Measurements from ENCODE around the gene ENHO. TPM values are rescaled to one million over a fixed set of nuclear protein-coding genes. Genes with fewer than 3 reads are reported as not detected.

The ENHO gene
- total RNA-seq, 1 donor from 2014 or later = 0.59 TPM

DNA sequence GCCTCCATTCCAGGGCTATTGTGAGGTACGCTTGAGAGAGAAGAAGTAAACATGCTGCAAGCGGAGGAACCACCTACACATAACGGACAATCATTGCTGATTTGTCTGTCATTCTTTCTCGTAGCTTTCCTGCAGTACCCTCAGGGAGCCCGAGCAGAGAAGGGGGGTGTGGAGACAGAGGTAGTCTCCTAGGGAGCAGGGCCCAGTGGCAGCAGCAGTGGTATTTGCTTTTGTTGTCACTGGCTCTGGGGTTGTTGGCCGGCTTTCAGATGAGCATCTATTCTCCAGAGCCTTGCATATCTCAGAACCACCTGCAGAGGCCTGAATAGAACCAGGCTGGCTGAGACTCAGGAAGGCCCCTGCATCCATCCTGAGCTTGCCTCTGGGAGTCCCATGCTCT, 19.9 kb downstream of the ENHO start:
- no peaks in the 10 kb centered on the region for H3K9me3 ChIP-seq
- TF ChIP-seq, protein P1, sequence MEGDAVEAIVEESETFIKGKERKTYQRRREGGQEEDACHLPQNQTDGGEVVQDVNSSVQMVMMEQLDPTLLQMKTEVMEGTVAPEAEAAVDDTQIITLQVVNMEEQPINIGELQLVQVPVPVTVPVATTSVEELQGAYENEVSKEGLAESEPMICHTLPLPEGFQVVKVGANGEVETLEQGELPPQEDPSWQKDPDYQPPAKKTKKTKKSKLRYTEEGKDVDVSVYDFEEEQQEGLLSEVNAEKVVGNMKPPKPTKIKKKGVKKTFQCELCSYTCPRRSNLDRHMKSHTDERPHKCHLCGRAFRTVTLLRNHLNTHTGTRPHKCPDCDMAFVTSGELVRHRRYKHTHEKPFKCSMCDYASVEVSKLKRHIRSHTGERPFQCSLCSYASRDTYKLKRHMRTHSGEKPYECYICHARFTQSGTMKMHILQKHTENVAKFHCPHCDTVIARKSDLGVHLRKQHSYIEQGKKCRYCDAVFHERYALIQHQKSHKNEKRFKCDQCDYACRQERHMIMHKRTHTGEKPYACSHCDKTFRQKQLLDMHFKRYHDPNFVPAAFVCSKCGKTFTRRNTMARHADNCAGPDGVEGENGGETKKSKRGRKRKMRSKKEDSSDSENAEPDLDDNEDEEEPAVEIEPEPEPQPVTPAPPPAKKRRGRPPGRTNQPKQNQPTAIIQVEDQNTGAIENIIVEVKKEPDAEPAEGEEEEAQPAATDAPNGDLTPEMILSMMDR (IDR thresholded peaks at IDR 0.05) = no peak
- H3K4me1 ChIP-seq = peaks cover 21% of the 10 kb centered on the region
- no peak for DNase-seq
- intact Hi-C loops (cut with DNase I) = loop anchor here (10.0 kb wide), 1 partner anchor 98 kb away; no protein-coding TSS in a partner anchor
- no peaks in the 10 kb centered on the region for H3K36me3 ChIP-seq
- H3K27ac ChIP-seq = no peak overlapping the region
- H3K27me3 ChIP-seq (ENCODE audit: low read depth) = no peaks in the 10 kb centered on the region
- no peak for ATAC-seq
- H3K4me3 ChIP-seq = no peak overlapping the region

DNA sequence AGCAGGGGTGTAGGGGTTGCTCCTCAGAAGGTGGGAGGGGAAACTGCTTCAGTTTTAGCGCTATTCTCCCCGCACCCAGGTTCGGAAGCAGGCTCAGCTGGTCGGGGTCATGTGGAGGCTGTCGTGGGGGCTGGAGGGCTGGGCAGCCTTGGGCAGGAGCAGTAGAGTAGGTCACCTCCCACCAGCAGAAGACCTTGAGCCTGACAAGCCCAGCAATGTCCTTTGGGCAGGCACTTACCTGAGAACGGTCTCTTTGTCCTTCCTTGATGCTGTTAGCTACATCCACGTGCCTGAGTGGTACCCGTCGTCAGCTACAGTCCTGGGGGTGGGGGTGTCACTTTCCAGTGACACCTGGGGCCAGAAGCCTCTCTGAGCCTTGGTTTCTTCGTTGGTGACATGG, 20.3 kb downstream of the ENHO start:
- peaks cover 21% of the 10 kb centered on the region for H3K4me1 ChIP-seq
- TF ChIP-seq, protein P1 (IDR thresholded peaks at IDR 0.05) = no peak
- no peaks in the 10 kb centered on the region for H3K36me3 ChIP-seq
- intact Hi-C loops (cut with DNase I) = loop anchor here (10.0 kb wide), 1 partner anchor 98 kb away; no protein-coding TSS in a partner anchor
- H3K9me3 ChIP-seq = no peaks in the 10 kb centered on the region
- H3K27me3 ChIP-seq (ENCODE audit: low read depth) = no peaks in the 10 kb centered on the region
- DNase-seq = no peak
- ATAC-seq = peak; percentile 7 to 19
- no peak overlapping the region for H3K4me3 ChIP-seq
- H3K27ac ChIP-seq = no peak overlapping the region

DNA sequence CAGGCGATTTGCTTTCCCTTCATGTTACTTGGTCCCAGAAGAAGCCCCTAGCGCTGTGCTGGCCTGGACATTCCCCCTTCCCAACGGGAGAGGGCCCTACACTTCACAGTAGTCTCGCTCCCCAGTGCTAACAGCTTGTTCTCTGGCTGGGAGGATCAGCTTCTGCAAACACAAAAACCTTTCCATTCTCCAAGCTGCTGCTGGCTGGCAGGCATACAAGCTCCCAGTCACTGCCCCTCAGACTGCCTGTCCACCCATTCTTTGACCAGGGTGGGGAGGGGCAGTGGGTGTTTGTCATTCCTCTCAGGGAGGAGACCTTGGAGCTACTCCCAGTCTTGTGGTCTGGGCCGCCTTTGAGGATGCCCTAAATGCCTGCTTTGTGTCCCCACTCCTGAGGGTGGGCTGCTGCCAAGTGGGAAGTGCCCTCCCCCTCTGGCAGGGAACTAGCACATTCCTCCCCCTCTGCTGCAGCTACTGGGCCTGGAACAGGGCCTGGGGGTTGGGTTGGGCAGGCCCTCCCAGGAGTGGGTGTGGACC, 20.8 kb downstream of the ENHO start:
- H3K4me3 ChIP-seq = no peak overlapping the region
- peak; percentile 86 to 90 for ATAC-seq
- intact Hi-C loops (cut with DNase I) = loop anchor here (10.0 kb wide), 1 partner anchor 97 kb away; no protein-coding TSS in a partner anchor

DNA sequence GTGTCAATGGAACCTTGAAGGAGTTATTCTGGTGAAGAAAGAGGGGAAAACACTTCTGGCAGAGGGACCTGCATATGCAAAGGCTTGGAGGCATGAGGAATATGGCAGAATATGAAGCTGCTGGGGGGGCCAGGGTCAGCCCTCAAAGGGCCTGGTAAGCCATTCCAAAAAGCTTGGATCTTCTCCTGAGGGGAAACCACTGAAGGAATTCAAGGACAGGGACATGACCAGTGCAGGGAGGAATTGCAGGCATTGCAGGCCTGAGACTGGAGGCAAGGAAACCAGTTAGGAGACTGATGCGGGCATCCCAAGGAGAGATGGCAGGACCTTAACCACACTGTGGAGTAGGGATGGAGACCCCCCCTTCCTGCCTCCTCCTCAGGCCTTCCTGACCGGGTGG, 21.4 kb downstream of the ENHO start:
- ATAC-seq (no peak), DNase-seq (no peak)
- TF ChIP-seq, protein P1 (IDR thresholded peaks at IDR 0.05) = no peak
- Histone ChIP-seq H3K4me3 (no peak overlapping the region), H3K27ac (no peak overlapping the region), H3K36me3 (no peaks in the 10 kb centered on the region), H3K9me3 (no peaks in the 10 kb centered on the region), H3K27me3 (ENCODE audit: low read depth) (no peaks in the 10 kb centered on the region), H3K4me1 (peaks cover 21% of the 10 kb centered on the region)
- intact Hi-C loops (cut with DNase I) = loop anchor here (10.0 kb wide), 1 partner anchor 97 kb away; no protein-coding TSS in a partner anchor

More for the DNA sequence above, 20.8 kb downstream of the ENHO start:
- Histone ChIP-seq H3K4me1 (peaks cover 21% of the 10 kb centered on the region), H3K9me3 (no peaks in the 10 kb centered on the region), H3K27ac (no peak overlapping the region), H3K27me3 (ENCODE audit: low read depth) (no peaks in the 10 kb centered on the region), H3K36me3 (no peaks in the 10 kb centered on the region)
- DNase-seq = peak; percentile 78
- TF ChIP-seq, protein P1 (IDR thresholded peaks at IDR 0.05) = peak; percentile 25

DNA sequence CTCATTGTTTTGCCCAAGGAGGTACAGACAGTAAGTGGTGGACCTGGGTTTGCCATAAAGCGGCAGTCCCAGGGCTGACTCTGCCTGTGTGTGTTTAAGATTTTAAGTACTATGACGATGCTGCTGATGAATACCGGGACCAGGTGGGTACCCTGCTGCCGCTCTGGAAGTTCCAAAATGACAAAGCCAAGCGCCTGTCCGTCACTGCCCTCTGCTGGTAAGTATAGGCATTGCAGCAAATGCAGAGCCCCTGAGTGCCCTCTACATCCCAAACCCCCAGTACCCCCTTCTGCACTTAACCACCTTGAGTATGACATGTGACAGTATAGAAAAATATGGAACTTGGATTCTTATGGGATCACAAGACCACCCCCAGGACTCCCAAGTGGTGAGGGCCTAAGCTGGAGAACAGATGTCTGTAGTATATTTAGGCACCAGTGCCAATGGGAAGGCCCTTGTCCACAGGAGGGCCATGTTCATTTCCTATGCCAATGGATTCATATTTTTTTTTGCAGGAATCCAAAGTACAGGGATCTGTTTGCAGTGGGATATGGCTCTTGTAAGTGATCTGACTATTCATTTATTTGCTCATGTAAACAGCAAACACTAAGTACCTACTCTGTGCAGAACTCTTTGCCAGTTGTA, 22.0 kb downstream of the ENHO start:
- no peaks in the 10 kb centered on the region for H3K27me3 ChIP-seq (ENCODE audit: low read depth)
- TF ChIP-seq, protein P1 (IDR thresholded peaks at IDR 0.05) = peak; percentile 97
- DNase-seq (peak; percentile 58), ATAC-seq (peak; percentile 67 to 78)
- H3K27ac ChIP-seq = no peak overlapping the region
- peaks cover 21% of the 10 kb centered on the region for H3K4me1 ChIP-seq
- H3K36me3 ChIP-seq = no peaks in the 10 kb centered on the region
- H3K9me3 ChIP-seq = no peaks in the 10 kb centered on the region
- no peak overlapping the region for H3K4me3 ChIP-seq
- intact Hi-C loops (cut with DNase I) = loop anchor here (10.0 kb wide), 1 partner anchor 96 kb away; no protein-coding TSS in a partner anchor
